ENCODE measurements around the gene ETF1. TPM values are rescaled to one million over a fixed set of nuclear protein-coding genes. Genes with fewer than 3 reads are reported as not detected.
A peak's percentile ranks its signal among the peaks of the same experiment; 100 is the strongest.

The ETF1 gene
- total and polyA plus RNA-seq, 9 of the 15 experiments (the other 6 are each of a cell fraction or from before 2014, with no cell fraction given) = 53.7 to 209 (median 164) TPM

- TF ChIP-seq ARID3B (CRISPR knock-in tag; IDR thresholded peaks at IDR 0.05; ENCODE audit: borderline replicate concordance) = no peak
- TF ChIP-seq TRIM28 (IDR thresholded peaks at IDR 0.05) = no peak
Measured at GRCh38 chr5:138557677-138558076, 14.6 kb upstream of the ETF1 start (continued).

GRCh38 chr5:138554143-138554542 is 11.1 kb upstream of the ETF1 start:
- ChIA-PET POLR2A (interaction anchor here (1.3 to 7.8 kb wide), 4 partner anchors 10 to 21 kb away, joined by 6 to 73 read pairs (median 36); partner anchors contain the start of genes ETF1 and HSPA9), CTCF (ENCODE audit: low intra/inter-chr PET ratio) (no interaction called here)
- WGBS (ENCODE audit: insufficient coverage, low coverage, missing lambda C conversion rate) = 87% methylated on average over 1 of the region's 1 CpG
- Histone ChIP-seq H3K4me2 (ENCODE audit: insufficient read depth, low read length) (no peak overlapping the region), H3K27me3 (ENCODE audit: control insufficient read depth in 2 of 2, insufficient read depth in 2 of 2, low read length in 2 of 2) (no peaks in the 10 kb centered on the region), H3K36me3 (ENCODE audit: control insufficient read depth, insufficient read depth, low read length) (peaks cover 63% of the 10 kb centered on the region), H3K4me3 (no peak overlapping the region), H3K9me1 (ENCODE audit: control insufficient read depth, insufficient read depth, low read length) (no peaks in the 10 kb centered on the region), H3K27ac (ENCODE audit: extremely low read depth, low read depth, low read length) (no peak overlapping the region), H2AFZ (ENCODE audit: low read depth, low read length) (no peak overlapping the region), H3K9me3 (replicated peaks; ENCODE audit: control insufficient read depth, insufficient read depth, low read depth, low read length) (no peaks in the 10 kb centered on the region), H3K9ac (ENCODE audit: insufficient read depth in 1 of 2, low read depth in 2 of 2, low read length in 2 of 2) (no peak overlapping the region), H3K4me1 (replicated peaks in 1 of 2; ENCODE audit: control insufficient read depth in 2 of 2, insufficient read depth in 2 of 2, low read length in 2 of 2) (no peaks in the 10 kb centered on the region), H4K20me1 (replicated peaks; ENCODE audit: control insufficient read depth, insufficient read depth, low read length) (peaks cover 16% of the 10 kb centered on the region; the same call in 1 of the 2 replicates), H3K79me2 (ENCODE audit: control insufficient read depth, insufficient read depth, low read length) (peaks cover 13% of the 10 kb centered on the region; the same call in 2 of the 3 replicates)
- intact Hi-C loops (cut with micrococcal nuclease) (no loop called here), in situ Hi-C loops (cut with MboI) (no loop called here)
- no TSS peak for BruUV-seq (replicated peaks)
- no peak for DNase-seq (ENCODE audit: extremely low read depth in 1 of 4, low spot score in 3 of 4)
- peak; percentile 22 for ATAC-seq
- FAIRE-seq = no peak
- no peak for TF ChIP-seq HMG20A (CRISPR knock-in tag; conservative IDR thresholded peaks at IDR 0.05)
- TF ChIP-seq POLR2A (conservative IDR thresholded peaks at IDR 0.05) = 0 out of 2 replicates have a peak, but pooled peaks have one; percentile 36
- TF ChIP-seq GTF3C2 (IDR thresholded peaks at IDR 0.05; ENCODE audit: borderline replicate concordance, extremely low read depth, insufficient read length) = no peak
- TF ChIP-seq POLR2AphosphoS5 (IDR thresholded peaks at IDR 0.05; ENCODE audit: control insufficient read depth, insufficient read depth, low read depth, low read length) = peak; percentile 7; the same call in 1 of the 2 replicates
- 0 out of 2 replicates have a peak, but pooled peaks have one; percentile 19 for TF ChIP-seq FOXJ2 (tag; IDR thresholded peaks at IDR 0.05)
- TF ChIP-seq SIX5 (IDR thresholded peaks at IDR 0.05; ENCODE audit: borderline replicate concordance in 1 of 2, insufficient read depth in 1 of 2, low read depth in 1 of 2, low read length in 2 of 2) = no peak
- TF ChIP-seq PML (IDR thresholded peaks at IDR 0.05; ENCODE audit: low read length) = peak; percentile 13; the same call in 1 of the 2 replicates
- 0 out of 4 replicates have a peak, but pooled peaks of 1 of the 2 experiments have one; percentile 4 for TF ChIP-seq ZMIZ1 (IDR thresholded peaks at IDR 0.05; ENCODE audit: low read depth in 2 of 2, low read length in 2 of 2)
- TF ChIP-seq ATF7 (IDR thresholded peaks at IDR 0.05) = no peak
- TF ChIP-seq NFATC3 (IDR thresholded peaks at IDR 0.05) = 0 out of 2 replicates have a peak, but pooled peaks have one; percentile 7
- TF ChIP-seq GABPB2 (CRISPR knock-in tag; conservative IDR thresholded peaks at IDR 0.05) = no peak
